GM08714 (cell line): ENCODE measurements around the gene NINL.
A peak's percentile ranks its signal among the peaks of the same experiment; 100 is the strongest.
"Not testable (repeated sequence)": the region's sequence is repeated elsewhere in the genome, so short reads cannot be mapped to it uniquely, and the experiment has no call there.

ENCODE experiments used
- H3K4me3 ChIP-seq: fragments of 200-500 bp; sonication (Bioruptor generic); 2 replicates; pipeline ENCODE4 v1.5.1; 2014; ENCODE audit warnings: mild to moderate bottlenecking, low read length, inconsistent platforms
- ZNF274 ChIP-seq: IDR thresholded peaks from 2 replicates; pipeline ENCODE4 v1.6.1; 2012; ENCODE audit warnings: mild to moderate bottlenecking, low read depth, low read length

NINL gene

GRCh38 chr20:25584905-25585704, at the start of gene NINL:
TSS of gene NINL (minus strand) at chr20:25585531. CDS start at chr20:25526587, 58,944 bp downstream.
- no peak for TF ChIP-seq ZNF274
- peak within 1 kb of the TSS; percentile 39; the same call in 1 of the 2 replicates for H3K4me3 ChIP-seq

- TF ChIP-seq ZNF274 = no peak
- no peak overlapping the region for H3K4me3 ChIP-seq
These were observed 47.8 kb upstream of the NINL start for GRCh38 chr20:25632940-25633790.

- H3K4me3 ChIP-seq = not testable (repeated sequence)
These were observed 45.3 kb upstream of the NINL start for GRCh38 chr20:25630615-25631014.

GRCh38 chr20:25629816-25630499, 44.6 kb upstream of the NINL start:
- no peak for TF ChIP-seq ZNF274
- H3K4me3 ChIP-seq = no peak overlapping the region

GRCh38 chr20:25626779-25627178, 41.4 kb upstream of the NINL start:
- TF ChIP-seq ZNF274 = no peak
- no peak overlapping the region for H3K4me3 ChIP-seq

- H3K4me3 ChIP-seq = peak overlapping the region; percentile 85
- no peak for TF ChIP-seq ZNF274
These were observed 39.2 kb upstream of the NINL start for GRCh38 chr20:25624500-25624939.

GRCh38 chr20:25623736-25624499, 38.6 kb upstream of the NINL start, which contains the start of gene NANP:
TSS of gene NANP (minus strand) at chr20:25624014. CDS start at chr20:25623948, 66 bp downstream.
- TF ChIP-seq ZNF274 = no peak
- H3K4me3 ChIP-seq = peak within 1 kb of the TSS; percentile 85

- no peak for TF ChIP-seq ZNF274
These were observed 37.9 kb upstream of the NINL start for GRCh38 chr20:25623225-25623735.

DNA sequence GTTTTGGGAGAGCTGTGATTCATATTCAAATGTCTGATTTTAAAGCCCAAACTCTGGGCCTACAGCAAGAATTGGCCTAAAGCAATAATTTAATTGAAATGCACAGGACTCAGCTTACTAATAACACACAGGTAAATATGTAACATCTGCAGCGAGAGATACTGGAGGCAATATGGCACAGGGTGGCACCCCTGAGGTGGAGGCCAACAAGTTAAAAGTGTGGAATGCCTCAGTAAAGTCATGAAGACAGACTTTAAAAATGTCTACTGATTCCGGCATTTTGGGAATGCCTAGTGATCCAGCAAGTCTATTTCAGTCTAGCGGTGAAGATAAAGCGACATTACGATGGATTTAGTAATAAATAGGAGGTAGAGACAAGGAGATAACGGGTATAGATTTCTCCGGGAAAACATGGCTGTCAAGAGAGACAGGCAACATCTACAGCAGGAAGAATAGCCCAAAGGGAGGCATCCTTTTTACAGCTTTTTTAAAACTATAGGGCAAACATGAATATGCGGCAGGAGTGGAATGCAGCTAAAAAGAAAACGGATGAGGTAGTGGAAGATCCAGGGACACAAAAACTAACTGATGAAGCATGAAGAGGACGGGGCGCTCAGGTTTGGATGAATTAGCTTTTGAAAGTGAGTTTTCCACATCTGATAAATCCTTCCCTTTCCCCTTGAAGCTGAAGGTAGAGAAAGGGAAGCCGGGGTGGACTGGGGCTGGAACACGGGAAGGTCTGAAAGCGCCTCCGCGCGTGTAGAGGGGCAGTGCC, 37.3 kb upstream of the NINL start:
- no peak for TF ChIP-seq ZNF274
- peak overlapping the region; percentile 85 for H3K4me3 ChIP-seq

More at GRCh38 chr20:25623225-25623735, 37.9 kb upstream of the NINL start:
- H3K4me3 ChIP-seq = peak overlapping the region; percentile 85

- no peak for TF ChIP-seq ZNF274
- no peak overlapping the region for H3K4me3 ChIP-seq
These were observed 36.7 kb upstream of the NINL start for GRCh38 chr20:25622049-25622448.

DNA sequence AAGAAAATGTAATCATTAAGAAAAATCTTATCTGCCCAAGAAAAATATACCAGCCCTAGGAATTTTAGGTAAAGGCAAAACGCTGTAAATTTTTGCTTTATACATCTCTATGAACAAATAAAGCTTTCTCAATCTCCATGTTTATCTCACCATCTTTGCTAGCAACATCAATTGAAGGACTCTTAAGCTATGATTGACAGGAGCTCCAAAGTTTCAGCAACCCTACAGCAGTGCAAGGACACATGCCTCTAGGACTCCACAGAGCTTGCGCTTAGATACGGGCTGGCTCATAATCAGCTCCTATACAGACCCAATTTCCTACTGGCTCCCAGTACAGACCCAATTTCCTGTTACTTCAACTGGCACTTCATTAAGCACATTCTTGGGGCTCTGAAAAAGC, 34.2 kb upstream of the NINL start:
- no peak overlapping the region for H3K4me3 ChIP-seq
- no peak for TF ChIP-seq ZNF274

GRCh38 chr20:25608774-25609173, 23.4 kb upstream of the NINL start:
- TF ChIP-seq ZNF274 = no peak
- H3K4me3 ChIP-seq = no peak overlapping the region

DNA sequence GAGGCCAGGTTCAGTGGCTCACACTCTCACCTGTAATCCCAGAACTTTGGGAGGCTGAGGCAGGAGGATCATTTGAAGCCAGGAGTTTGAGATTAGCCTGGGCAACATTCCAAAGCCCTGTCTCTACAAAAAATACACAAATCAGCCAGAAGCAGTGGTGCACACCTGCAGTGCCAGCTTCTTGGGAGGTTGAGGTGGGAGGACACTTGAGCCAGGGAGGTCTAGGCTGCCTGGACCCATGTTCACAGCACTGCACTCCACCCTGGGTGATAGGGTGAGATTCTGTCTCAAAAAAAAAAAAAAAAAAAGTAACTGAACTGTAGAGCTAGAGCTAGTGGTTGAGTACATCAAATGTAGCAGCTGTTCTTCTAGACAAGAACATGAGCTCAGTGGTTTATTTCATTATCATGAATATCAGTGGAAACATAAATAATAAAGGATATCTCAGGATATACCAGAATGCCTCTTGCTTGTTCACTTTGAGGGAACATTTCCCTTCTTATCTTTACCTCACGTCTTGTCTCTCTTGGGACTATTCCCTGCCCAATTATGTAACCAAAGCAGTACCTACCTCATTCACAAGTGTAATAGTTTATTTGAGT, 20.9 kb upstream of the NINL start:
- no peak overlapping the region for H3K4me3 ChIP-seq
- no peak for TF ChIP-seq ZNF274
